BJ (cell line): ENCODE measurements around the gene DRGX. TPM values are rescaled to one million over a fixed set of nuclear protein-coding genes. Genes with fewer than 3 reads are reported as not detected.

Experiments used
- CTCF ChIA-PET: fragments of 350-600 bp; formaldehyde crosslinking; extraction: SDS; loops from one replicate; lab custom pipeline; 2021; ENCODE audit warnings: antibody characterized with exemption, inconsistent platforms; lab: Yijun Ruan, JAX
- POLR2A ChIA-PET: fragments of 300-600 bp; sonication (Branson Sonifier 250); formaldehyde crosslinking; extraction: SDS; loops from one replicate; lab custom pipeline; 2021; ENCODE audit warnings: antibody characterized with exemption; lab: Charles Lee
- DNase-seq: peaks from one replicate; pipeline ENCODE4 v3.0.0-alpha.2; 2011; ENCODE audit warnings: low read depth
- H3K27me3 ChIP-seq: 2 replicates; pipeline ENCODE4 v1.6.0; 2011; ENCODE audit warnings: low read length; ENCODE audit not compliant: control insufficient read depth, insufficient read depth
- H3K36me3 ChIP-seq: 2 replicates; pipeline ENCODE4 v1.5.1; 2011; ENCODE audit warnings: low read length; ENCODE audit not compliant: control insufficient read depth, insufficient read depth
- H3K4me3 ChIP-seq: 2 replicates; pipeline ENCODE4 v1.5.1; 2011; ENCODE audit warnings: low read depth, mild to moderate bottlenecking, control low read depth, low read length
- polyA minus RNA-seq: library from RNA; depleted of rRNA, polyadenylated mRNA; stranded (reverse); fragments of >200 nt; gene quantifications from 2 replicates; pipeline ENCODE4 v1.2.3, GENCODE V29; 2011; rRNA and poly(A)+ RNA removed
- polyA plus RNA-seq: library from polyadenylated mRNA; depleted of rRNA; stranded (reverse); fragments of >200 nt; gene quantifications from 2 replicates; pipeline ENCODE4 v1.2.3, GENCODE V29; 2011; rRNA removed
- TF ChIP-seq, protein P1 (sequence below): IDR thresholded peaks from 2 replicates; pipeline ENCODE4 v1.5.1; 2011; ENCODE audit warnings: low read depth, mild to moderate bottlenecking, control low read depth, inconsistent platforms, low read length, moderate library complexity; ENCODE audit not compliant: insufficient read depth

Gene DRGX
- 0.04 and 0.06 TPM in 2 replicates for polyA plus RNA-seq
- polyA minus RNA-seq: not detected in 2 replicates

DNA sequence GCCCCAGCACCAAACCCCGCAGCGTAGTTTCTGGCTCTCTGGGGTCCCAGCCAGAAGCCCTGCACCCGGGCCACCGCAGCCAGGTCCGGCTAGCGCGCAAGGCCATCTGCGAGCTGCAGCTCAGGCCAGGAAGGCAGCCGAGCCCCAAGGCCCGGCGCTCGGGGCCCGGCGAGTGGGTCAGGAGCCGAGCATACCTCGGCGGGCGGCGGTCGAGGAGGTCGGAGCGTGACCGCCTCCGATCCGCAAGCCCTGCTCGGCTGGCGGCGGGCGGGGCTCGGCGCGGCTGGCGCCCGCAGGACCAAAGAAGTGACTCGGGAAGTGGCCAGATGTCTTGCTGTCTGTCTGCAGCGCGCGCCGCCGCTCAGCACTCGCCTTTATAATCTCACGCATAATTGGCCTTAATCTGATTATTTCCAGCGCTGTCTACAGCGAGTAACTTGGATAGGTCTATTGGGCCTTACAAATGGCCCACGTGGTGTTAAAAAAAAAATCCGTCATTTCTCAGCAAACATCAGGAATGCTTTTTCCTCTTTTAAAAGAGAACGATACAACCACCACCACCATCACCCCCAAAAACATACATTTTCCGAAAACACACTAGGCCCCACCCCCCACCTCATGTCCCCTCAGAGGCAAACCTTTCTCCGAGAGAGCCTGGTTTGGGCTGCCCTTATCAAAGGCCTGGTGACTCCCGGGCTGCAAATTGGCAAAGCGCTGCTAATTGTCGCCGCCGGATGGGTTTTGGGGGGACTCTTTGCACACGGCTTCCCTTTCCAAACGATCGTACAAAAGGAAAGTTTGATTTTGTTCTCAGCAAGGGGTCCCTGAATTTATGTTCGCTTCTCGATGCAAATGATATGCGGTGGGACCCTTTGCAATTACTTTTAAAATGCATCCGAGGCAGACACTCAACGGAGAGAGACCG is at the start of gene DRGX:
Gene DRGX, minus strand, starts transcription at position 349 of the 925 bp plus-strand sequence. CDS start 649 bp downstream, outside the sequence.
- Histone ChIP-seq H3K36me3 (no peaks in the 10 kb centered on the region), H3K27me3 (peaks cover 57% of the 10 kb centered on the region), H3K4me3 (no peak within 1 kb of the TSS)
- DNase-seq: no peak
- TF ChIP-seq, protein P1, sequence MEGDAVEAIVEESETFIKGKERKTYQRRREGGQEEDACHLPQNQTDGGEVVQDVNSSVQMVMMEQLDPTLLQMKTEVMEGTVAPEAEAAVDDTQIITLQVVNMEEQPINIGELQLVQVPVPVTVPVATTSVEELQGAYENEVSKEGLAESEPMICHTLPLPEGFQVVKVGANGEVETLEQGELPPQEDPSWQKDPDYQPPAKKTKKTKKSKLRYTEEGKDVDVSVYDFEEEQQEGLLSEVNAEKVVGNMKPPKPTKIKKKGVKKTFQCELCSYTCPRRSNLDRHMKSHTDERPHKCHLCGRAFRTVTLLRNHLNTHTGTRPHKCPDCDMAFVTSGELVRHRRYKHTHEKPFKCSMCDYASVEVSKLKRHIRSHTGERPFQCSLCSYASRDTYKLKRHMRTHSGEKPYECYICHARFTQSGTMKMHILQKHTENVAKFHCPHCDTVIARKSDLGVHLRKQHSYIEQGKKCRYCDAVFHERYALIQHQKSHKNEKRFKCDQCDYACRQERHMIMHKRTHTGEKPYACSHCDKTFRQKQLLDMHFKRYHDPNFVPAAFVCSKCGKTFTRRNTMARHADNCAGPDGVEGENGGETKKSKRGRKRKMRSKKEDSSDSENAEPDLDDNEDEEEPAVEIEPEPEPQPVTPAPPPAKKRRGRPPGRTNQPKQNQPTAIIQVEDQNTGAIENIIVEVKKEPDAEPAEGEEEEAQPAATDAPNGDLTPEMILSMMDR: no peak
- POLR2A ChIA-PET: no interaction called here
- CTCF ChIA-PET: no interaction called here

DNA sequence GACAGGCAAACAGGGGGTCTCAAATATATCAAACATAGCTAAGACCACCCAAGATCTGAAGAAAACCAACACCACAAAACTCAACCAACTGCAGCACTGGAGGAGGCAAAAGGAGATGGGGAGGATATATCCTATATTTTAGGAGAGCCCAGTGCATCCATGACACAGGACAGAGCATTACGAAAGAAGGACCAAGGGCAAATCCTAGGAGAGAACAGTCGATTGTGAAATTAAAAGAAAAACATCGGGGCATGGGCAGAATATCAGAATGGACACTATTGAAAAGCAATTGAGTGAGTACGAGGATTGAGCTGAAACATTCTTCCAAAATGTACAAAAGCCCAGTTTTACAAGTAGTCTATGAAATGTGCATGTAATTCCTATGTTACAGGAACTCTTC is 48.5 kb upstream of the DRGX start:
- ChIA-PET CTCF (interaction anchor here (0.6 to 1.3 kb wide), 3 partner anchors 8 to 56 kb away, joined by 3 read pairs; no protein-coding TSS in a partner anchor), POLR2A (no interaction called here)
- no peak for DNase-seq
- Histone ChIP-seq H3K4me3 (no peak overlapping the region), H3K27me3 (no peaks in the 10 kb centered on the region), H3K36me3 (no peaks in the 10 kb centered on the region)
- TF ChIP-seq, protein P1: no peak

DNA sequence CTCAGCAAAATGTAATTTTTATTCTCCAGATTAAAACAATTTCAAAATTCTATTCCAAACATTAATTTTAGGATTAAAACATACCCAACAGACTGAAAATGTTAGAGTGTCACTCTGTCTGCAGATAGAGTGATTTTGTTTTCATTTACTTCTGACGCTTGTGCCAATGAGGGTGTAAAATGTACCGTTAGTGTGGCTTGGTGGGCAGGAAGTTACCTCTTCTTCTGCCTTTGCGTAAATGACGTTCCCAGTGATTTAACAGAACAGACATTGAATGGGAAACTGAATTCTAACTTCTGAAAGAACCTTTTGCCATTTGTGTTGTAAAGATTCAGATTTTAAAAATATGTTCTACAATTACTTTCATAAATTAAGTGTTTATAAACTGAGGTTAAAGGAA is 47.0 kb upstream of the DRGX start:
- ChIA-PET POLR2A (no interaction called here), CTCF (interaction anchor here (1.2 to 1.6 kb wide), 2 partner anchors 10 to 35 kb away, joined by 3 to 4 read pairs; no protein-coding TSS in a partner anchor)
- H3K36me3 ChIP-seq: no peaks in the 10 kb centered on the region
- TF ChIP-seq, protein P1: no peak
- no peaks in the 10 kb centered on the region for H3K27me3 ChIP-seq
- no peak overlapping the region for H3K4me3 ChIP-seq
- DNase-seq: no peak

DNA sequence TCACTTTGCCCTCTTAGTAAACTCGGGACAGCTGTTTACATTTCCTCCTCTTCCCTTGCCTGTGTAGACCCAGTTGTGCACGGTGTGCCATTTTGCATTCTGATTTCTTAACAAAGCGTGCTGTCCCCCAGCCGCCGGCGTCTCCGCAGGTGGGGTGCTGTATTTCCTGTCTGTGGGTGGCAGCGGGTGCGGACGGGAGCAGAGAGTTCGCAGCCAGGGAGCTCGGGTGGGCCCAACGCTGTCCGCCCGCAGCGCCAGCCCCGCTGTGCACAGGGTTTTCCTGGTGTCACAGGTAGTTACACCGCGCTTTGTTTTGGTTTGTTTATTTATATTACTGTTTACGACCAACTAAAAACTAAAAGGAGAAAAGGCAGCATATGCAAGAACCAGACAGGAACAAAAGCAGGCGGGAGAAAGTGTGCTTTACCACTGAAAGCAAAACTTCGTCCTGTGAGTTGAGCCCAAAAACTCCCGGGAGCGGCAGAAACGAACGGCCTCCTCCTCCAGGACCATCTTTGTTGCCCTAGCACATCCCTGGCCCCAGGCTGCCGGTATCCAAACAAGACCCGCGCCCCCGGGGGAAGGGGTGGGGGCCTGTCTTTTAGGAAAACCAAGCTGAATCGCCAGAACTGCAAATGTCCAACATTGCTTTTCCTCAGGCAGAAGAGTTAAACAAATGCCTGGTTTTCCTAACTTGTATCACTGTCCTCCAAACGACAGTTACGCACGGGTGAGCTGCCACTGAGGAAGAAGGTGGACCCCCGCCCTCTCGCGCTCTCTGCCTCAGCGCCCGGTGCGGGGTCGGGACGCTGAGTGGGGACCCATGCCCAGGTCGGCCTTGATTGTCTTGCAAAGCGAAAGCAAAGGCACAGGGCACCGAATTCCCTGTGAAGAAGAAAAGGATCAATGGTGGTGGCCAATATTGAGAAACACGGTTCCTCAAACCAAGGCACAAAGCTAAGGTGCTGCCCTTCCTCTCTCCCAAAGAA is 45.9 kb upstream of the DRGX start:
- CTCF ChIA-PET: interaction anchor here (1.2 to 1.6 kb wide), 2 partner anchors 8 to 34 kb away, joined by 3 to 4 read pairs; no protein-coding TSS in a partner anchor

More for the DNA sequence above, 45.9 kb upstream of the DRGX start:
- no peaks in the 10 kb centered on the region for H3K36me3 ChIP-seq
- TF ChIP-seq, protein P1: no peak
- no peak overlapping the region for H3K4me3 ChIP-seq
- POLR2A ChIA-PET: no interaction called here
- no peaks in the 10 kb centered on the region for H3K27me3 ChIP-seq
- no peak for DNase-seq
